ENCODE data around the gene FAM78A.

The FAM78A gene

GRCh38 chr9:131276094-131276888 is at the start of gene FAM78A:
Gene FAM78A, minus strand, starts transcription at chr9:131276510. Its CDS starts 331 bp downstream, at chr9:131276179.
- DNase-seq = no peak

- no peak for DNase-seq
Measured at GRCh38 chr9:131324736-131325679, 48.7 kb upstream of the FAM78A start.

- DNase-seq = no peak
Measured at GRCh38 chr9:131323629-131324028, 47.3 kb upstream of the FAM78A start.

- no peak for DNase-seq
Measured at GRCh38 chr9:131320031-131320685, 43.8 kb upstream of the FAM78A start.

- DNase-seq = no peak
Measured at GRCh38 chr9:131319486-131319885, 43.2 kb upstream of the FAM78A start.

- no peak for DNase-seq
Measured at GRCh38 chr9:131318231-131319085, 42.1 kb upstream of the FAM78A start.

- DNase-seq = no peak
Measured at GRCh38 chr9:131312822-131313770, 36.8 kb upstream of the FAM78A start.

- DNase-seq = no peak
Measured at GRCh38 chr9:131312246-131312645, 35.9 kb upstream of the FAM78A start.

- no peak for DNase-seq
Measured at GRCh38 chr9:131310833-131311554, 34.7 kb upstream of the FAM78A start.

- DNase-seq = no peak
Measured at GRCh38 chr9:131309530-131310276, 33.4 kb upstream of the FAM78A start.

- DNase-seq = no peak
Measured at GRCh38 chr9:131308906-131309529, 32.7 kb upstream of the FAM78A start.

GRCh38 chr9:131308452-131308851 is 32.1 kb upstream of the FAM78A start:
- no peak for DNase-seq

- DNase-seq = no peak
Measured at GRCh38 chr9:131307974-131308373, 31.7 kb upstream of the FAM78A start.

GRCh38 chr9:131306397-131307004 is 30.2 kb upstream of the FAM78A start:
- no peak for DNase-seq

- no peak for DNase-seq
Measured at GRCh38 chr9:131304676-131305355, 28.5 kb upstream of the FAM78A start.

GRCh38 chr9:131303381-131304321 is 27.3 kb upstream of the FAM78A start:
- DNase-seq = no peak
